Ovary (tissue), 3 donors: ENCODE data around the gene AHR.

Experiments
- CTCF ChIP-seq, 3 donors: fragments of 450-650 bp in 2 of 3; fragments of 200-600 bp in 1 of 3; IDR thresholded peaks; one replicate each; pipeline versions ENCODE4 v1.5.1 to v1.8.0; 2016 to 2022; ENCODE audit warnings: antibody characterized with exemption in 3 of 3, mild to moderate bottlenecking in 1 of 3
- POLR2A ChIP-seq: fragments of 450-650 bp; IDR thresholded peaks from one replicate; pipeline ENCODE4 v1.6.1; 2017; ENCODE audit warnings: antibody characterized with exemption, mild to moderate bottlenecking, moderate library complexity
- donor health status: DM: no; HTN: no; CAD: no.

- TF ChIP-seq CTCF (IDR thresholded peaks at IDR 0.05) (no peak), POLR2A (no peak)
Observed at GRCh38 chr7:17255926-17256325, 42.5 kb upstream of the AHR start.
